SH-SY5Y (cell line): ENCODE results near the gene SKAP2.

Experiments
- GATA2 ChIP-seq: IDR thresholded peaks from 2 replicates; pipeline ENCODE4 v1.6.1; 2011; ENCODE audit warnings: mild to moderate bottlenecking, low read depth, low read length
- GATA3 ChIP-seq: IDR thresholded peaks from 2 replicates; pipeline ENCODE4 v1.6.1; 2011; ENCODE audit warnings: low read depth, mild to moderate bottlenecking, low read length, moderate library complexity

The SKAP2 gene

DNA sequence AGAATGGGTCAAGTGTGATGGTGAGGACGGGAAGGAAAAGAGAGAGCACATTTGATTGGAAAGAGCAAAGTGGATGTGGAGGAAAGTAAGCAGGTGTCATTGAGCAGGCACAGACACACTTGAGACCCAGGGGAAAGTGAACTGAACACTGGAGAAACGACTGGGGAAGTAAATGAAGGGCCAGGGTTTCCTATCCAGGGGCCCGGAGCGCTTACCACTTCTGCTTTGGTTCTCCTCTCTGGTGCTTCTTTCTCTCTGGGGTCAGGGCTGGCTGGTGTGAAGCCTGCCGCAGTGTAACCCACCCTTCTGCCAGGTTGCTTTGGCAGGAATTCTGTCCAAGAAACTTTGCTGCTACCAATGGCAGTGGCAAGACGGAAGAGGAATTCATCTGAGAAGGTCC is 219.3 kb downstream of the SKAP2 start:
- no peak for TF ChIP-seq GATA3
- no peak for TF ChIP-seq GATA2

DNA sequence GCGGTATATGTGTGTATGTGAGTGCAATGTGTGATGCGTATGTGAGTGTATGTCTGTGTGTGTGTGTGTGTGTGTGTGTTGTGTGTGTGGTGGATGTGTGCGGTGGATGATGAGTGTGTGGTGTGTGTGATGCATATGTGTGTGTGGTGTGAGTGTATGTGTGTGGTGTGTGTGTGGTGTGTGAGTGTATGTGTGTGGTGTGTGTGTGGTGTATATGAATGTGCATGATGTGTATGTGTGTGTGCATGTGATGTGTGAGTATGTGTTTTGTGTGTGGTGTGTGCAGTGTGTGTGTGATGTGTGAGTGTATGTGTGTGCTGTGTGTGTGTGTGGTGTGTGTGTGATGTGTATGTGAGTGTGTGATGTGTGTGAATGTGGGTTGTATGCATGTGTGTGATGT is 222.0 kb downstream of the SKAP2 start:
- TF ChIP-seq GATA2 (no peak), GATA3 (no peak)

DNA sequence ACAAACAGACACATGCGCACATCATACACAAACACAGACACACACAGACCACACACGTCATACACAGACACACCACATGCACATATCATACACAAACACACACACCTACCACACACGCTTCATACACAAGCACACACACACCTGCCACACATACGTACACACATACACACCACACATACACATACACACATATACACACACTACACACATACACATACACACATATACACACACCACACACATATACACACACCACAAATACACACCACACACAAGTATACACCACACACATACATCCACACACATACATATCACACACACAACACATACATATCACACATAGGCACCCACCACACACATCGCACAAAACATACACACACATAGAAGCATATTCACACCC is 224.7 kb downstream of the SKAP2 start:
- TF ChIP-seq GATA3 (no peak), GATA2 (no peak)

DNA sequence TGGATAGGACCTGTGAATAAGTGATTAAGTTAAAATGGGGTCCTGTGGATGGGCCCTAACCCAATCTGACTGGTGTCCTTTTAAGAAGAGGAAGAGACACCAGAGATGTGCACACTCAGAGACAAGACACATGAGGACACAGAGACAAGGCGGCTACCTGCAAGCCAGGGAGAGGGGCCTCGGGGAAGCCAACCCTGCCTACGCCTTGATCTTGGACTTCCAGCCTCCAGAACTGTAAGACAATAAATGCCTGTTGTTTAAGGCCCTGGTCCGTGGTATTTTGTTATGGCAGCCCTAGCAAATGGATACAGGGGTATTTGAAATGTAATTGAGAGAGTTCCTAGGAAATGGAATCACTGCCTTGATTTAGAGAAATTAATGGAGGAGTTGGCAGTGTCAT is 225.3 kb downstream of the SKAP2 start:
- TF ChIP-seq GATA2 = no peak
- no peak for TF ChIP-seq GATA3

DNA sequence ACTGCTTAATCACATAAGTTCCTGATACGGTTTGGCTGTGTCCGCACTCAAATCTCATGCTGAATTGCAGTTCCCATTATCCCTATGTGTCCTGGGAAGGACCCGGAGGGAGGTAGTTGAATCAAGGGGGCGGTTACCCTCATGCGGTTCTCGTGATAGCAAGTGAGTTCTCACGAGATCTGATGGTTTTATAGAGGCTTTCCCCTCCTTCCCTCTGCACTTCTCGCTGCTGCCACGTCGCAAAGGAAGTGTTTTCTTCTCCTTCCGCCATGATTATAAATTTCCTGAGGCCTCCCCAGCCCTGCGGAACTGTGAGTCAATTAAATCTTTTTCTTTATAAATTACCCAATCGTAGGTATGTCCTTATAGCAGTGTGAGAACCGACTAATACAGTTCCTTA is 226.2 kb downstream of the SKAP2 start:
- no peak for TF ChIP-seq GATA2
- TF ChIP-seq GATA3 = no peak

DNA sequence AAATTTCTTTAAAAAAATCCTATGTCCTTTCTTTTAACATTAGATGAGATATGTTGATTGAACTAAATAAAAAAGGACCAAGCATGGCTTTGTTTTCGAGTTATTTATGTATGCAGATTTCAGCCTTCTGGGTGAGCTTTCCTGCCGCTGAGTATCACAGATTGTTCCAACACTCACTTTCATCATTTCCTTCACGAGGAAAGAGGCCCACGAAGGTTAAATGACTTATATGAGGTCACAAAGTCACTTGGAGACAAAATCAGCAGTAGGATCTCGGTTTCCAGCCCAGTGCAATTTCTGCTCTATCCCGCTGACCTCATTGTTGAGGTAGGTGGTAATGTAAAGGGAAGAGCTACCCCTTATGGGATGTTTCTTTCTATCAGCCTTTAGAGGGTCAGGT is 226.8 kb downstream of the SKAP2 start:
- TF ChIP-seq GATA2 = no peak
- TF ChIP-seq GATA3 = no peak

DNA sequence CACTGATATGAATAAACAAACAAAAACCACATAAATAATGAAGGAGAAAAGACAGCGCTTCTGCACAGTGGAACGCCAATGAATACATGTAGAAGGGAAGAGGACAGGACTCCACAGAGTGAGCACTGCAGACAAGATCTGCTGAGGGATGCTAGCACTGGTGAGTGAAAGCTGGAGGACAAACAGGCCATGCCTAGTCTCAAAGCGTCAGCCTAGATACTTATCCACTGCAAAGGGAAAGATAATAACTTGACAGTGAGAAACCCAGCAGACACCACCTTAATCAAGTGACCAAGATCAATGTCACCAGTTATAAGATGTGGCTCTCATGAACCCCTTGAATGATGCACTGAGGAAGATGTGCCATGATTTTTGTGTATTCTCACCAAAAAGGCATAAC is 227.6 kb downstream of the SKAP2 start:
- TF ChIP-seq GATA3 (no peak), GATA2 (no peak)

DNA sequence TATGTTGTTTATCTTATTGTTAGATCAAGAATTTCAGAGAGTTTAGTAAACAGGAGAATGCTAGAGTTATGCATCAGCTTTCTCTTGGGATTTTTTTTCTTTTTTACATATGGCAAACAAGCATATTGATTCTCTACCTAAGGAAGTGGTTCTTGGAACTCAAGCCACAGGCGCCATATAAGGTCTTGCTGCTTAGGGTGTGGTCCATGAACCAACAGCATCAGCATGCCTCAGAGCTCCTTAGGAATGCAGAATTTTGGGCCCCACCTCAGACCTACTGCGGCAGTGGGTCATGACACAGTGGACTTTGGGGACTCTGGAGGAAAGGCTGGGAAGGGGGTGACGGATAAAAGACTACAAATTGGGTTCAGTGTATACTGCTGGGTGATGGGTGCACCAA is 230.8 kb downstream of the SKAP2 start:
- TF ChIP-seq GATA2 (no peak), GATA3 (no peak)

DNA sequence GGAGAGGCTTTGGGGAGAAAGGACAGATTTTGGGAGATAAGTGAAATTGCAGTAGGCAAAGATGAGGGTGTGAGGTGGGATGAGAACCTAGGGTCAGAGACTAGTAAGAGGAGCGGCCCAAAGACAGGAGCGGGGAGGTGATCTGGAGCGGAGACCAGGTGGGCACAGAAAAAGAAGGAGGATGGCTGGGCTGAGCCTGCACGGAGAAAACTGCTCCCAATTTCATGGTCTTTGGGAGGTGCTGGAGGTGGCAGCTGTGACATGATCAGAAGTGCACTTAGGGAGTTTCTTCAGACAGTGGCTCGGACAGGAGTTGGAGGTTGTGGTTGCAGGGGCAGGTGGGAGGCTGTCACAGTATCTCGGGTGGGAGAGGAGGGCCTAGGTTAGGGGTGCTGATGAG is 232.8 kb downstream of the SKAP2 start:
- no peak for TF ChIP-seq GATA2
- TF ChIP-seq GATA3 = no peak

DNA sequence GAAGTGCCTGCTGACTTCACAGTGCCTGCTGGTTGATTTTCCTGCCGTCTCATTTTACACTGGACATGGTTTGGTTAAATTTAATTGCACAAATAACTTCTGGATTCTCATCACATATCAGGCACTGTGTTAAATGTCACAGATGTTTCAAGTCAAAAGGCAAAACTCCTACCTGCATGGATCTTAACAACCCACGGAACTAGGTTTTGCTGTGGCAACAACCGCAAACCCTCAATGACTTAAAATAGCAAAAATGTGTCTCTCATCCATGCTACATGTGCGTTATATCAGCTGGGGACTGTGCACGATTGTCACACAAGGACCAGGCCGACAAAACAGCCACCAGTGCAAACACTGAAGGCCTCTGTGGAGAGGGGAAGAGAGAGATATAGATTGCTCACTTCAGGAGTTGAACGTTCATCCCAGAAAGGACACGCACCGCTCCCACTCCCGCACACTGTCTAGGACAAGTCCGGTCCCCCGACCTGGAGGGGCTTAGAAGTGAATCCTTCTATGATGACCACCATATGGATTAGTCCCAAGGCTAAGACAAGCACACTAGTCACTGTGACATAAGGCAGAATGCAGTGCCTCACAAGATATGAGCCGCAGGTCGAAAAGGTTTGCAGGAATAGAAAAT is 233.3 kb downstream of the SKAP2 start:
- TF ChIP-seq GATA2 = no peak
- TF ChIP-seq GATA3 = no peak

DNA sequence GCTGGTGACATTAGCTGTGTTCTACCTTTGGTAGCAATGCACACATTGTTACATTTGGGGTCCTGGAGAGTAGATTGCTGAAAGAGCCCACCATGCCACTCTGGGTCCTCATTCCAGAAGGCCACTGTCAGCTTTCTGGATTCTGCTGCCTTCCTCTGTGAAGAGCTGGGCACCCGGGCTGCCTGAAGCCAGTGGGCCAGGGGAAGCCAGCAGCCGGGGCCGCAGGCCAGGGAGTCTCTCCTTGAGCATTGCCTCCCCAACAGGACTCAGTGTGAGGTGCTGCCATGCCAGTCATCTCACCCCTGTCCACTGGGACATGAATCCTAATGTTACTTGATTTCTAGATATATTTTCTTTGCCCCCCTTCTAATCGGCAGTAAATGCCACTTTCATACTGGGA is 234.0 kb downstream of the SKAP2 start:
- no peak for TF ChIP-seq GATA3

DNA sequence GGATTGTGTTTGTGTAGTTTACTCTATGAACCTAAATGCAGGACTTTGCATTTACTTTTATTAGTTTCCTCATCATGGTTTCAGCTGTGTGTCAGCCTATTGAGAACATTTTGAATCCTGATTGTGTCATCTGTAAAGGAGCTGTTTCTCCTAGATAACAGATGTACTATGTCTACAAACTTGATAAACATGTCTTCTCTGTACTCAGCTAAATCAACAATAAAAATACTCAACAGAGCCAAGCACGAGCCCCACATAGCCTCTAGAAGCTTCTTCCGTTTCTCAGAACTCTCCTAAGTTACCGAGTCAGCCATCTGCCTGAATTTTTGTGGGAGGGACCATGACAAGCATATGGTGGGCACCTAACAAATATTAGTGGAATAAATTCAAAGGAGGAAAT is 234.7 kb downstream of the SKAP2 start:
- no peak for TF ChIP-seq GATA2
- no peak for TF ChIP-seq GATA3

DNA sequence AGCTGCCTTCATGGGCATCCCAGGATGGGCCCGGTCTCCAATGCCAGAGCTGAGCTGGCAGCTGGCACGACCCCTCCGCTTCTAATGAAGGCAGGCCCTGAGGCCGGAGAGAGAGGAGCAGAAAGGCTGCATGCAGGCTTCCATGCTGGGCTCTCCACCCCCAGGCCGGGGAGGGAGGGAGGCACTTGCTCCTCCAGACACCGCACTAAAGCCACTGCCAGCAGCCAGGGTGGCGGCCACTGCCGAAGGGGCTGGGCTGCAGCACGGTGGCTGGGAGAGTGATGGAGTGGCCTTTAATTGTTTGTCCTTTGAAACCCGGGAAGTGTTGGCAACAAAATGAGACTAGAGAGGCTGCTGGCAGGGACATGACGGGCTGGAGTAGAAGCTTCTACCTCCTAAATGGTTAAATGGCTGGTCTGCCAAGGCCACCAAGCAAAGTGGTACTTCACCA is 236.5 kb downstream of the SKAP2 start:
- TF ChIP-seq GATA3 = no peak
- no peak for TF ChIP-seq GATA2

DNA sequence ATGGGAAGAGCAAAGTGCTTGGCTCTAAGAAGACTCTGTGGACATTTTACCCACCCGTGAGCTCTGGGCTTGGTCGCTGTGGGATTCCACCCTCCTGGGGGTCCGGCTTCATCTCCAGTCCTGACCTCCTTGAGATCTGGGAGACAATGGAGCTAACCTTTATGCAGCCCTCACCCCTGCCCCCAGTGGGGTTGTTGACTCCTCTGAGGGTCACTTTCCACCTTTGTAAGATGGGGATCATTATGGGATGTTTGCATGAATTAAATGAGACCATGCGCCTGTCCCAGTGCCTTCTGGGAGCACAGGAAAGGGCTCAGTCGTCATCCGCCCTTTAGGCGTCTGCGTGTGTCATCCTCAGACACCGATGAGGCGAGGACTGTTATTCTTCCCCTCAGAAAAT is 237.2 kb downstream of the SKAP2 start:
- TF ChIP-seq GATA2 = no peak
- TF ChIP-seq GATA3 = no peak

DNA sequence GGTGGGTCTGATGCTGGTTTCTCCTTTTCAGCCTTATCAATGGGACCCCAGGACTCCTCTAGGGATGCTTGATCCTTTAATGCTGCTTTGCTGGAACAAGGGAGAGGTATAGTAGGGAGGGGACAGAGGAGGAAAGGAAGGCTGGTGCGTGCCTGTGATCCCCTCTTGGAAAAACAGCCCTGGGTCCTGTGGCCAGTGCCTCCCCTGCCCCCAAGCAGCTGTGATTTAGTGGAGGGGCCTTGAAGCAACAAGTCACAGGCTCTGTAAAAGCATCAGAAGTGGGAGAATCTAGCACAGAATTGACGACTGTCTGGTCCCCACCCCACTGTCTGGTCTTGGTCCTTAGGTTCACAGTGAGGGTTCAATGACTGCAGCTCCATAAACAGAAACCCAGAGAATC is 237.7 kb downstream of the SKAP2 start:
- TF ChIP-seq GATA3 = no peak
- no peak for TF ChIP-seq GATA2

DNA sequence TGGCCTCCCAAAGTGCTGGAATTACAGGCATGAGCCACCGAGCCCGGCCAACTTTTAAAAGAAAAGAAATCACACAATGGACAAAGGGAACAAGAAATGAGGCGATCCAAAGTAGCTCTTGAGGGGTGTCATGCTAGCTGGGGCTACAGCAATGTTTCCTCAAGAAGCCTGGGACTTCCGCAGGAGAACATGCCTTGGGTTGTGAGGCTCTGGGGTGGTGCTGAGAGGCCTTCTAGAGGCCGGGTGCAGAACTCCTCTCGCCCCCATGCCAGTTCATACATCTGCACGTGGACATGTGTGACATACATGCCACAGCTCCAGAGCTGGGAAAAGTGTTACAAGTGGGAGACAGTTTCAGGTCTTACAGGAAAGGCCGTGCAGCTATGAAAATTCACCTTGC is 238.2 kb downstream of the SKAP2 start:
- TF ChIP-seq GATA2 (no peak), GATA3 (no peak)

DNA sequence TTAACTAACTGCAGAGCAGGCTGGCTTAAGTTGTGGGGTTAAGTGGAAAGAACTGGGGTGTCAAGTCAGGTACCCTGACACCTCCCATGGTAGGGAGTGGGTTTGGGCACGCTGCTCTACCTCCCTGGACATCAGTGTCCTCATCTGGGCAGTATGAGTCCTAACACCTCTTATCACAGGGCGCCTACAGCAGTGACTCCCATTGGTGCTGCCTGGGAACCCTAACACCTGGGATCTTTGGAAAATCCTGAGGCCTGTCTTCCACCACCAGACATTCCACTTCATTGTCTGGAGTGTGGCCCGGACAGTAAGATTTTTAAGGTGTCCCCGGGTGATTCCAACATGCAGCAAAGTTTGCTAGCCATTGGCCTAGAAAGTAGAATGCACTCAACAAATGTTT is 239.1 kb downstream of the SKAP2 start:
- TF ChIP-seq GATA2 (no peak), GATA3 (no peak)
